Measurements from ENCODE around the gene CADPS.

DNA sequence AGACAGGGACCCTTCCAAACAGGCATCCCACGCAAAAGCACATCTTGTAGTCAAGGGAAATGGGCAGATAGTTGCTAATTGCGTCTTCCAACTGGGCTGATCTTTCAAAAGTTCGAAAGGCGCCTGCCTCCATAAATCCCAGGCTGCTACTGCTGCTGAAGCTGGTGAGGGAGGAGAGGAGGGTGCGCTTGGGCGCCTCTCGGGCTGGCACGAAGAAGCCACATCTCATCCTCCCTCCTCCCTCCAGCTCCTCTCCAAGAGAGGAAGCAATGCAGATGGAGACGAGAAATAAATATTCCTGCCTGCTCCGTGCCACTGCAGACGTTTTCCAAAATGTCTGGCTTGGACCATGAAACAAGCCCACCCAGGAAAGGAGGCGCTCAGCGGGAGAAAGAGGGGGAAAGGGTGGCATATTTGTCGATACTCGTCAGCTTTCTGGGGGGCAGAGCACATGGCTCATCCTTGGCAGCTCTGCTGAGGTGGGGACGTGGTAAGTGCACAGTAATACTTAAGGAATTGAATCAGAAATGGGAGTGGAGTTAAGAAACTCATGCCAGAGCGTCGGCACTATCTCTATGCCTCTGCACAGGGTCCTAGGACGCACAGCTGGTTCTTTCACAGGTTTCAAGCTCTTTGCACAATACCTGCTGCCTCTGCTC lies 413.0 kb downstream of the CADPS start:
- TF ChIP-seq EZH2 (IDR thresholded peaks at IDR 0.05; ENCODE audit: low read length), result no peak
- TF ChIP-seq, protein P1, sequence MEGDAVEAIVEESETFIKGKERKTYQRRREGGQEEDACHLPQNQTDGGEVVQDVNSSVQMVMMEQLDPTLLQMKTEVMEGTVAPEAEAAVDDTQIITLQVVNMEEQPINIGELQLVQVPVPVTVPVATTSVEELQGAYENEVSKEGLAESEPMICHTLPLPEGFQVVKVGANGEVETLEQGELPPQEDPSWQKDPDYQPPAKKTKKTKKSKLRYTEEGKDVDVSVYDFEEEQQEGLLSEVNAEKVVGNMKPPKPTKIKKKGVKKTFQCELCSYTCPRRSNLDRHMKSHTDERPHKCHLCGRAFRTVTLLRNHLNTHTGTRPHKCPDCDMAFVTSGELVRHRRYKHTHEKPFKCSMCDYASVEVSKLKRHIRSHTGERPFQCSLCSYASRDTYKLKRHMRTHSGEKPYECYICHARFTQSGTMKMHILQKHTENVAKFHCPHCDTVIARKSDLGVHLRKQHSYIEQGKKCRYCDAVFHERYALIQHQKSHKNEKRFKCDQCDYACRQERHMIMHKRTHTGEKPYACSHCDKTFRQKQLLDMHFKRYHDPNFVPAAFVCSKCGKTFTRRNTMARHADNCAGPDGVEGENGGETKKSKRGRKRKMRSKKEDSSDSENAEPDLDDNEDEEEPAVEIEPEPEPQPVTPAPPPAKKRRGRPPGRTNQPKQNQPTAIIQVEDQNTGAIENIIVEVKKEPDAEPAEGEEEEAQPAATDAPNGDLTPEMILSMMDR (optimal IDR thresholded peaks at IDR 0.05 in 1 of 3, IDR thresholded peaks at IDR 0.05 in 1 of 3, conservative IDR thresholded peaks at IDR 0.05 in 1 of 3; ENCODE audit: extremely low read depth in 1 of 3, insufficient read depth in 2 of 3, low read length in 3 of 3), result no peak
